Neural progenitor cell (in vitro differentiated cells): ENCODE data around the gene B4GALNT3. TPM values are rescaled to one million over a fixed set of nuclear protein-coding genes. Genes with fewer than 3 reads are reported as not detected.
"Not testable (repeated sequence)": the region's sequence is repeated elsewhere in the genome, so short reads cannot be mapped to it uniquely, and the experiment has no call there.

Source experiments
- DNase-seq: peaks from one replicate; pipeline ENCODE4 v3.0.0-alpha.2; 2016; ENCODE audit warnings: low spot score
- H2AFZ ChIP-seq: fragments of 200-600 bp; sonication (generic); replicated peaks from 2 replicates; pipeline ENCODE4 v1.6.1; 2016; ENCODE audit warnings: antibody characterized with exemption
- H3F3A ChIP-seq: fragments of 200-600 bp; sonication (generic); 2 replicates; pipeline ENCODE4 v1.6.1; 2016; ENCODE audit warnings: antibody characterized with exemption, low read depth
- H3K27ac ChIP-seq: fragments of 200-600 bp; sonication (generic); 2 replicates; pipeline ENCODE4 v1.5.1; 2016; ENCODE audit warnings: mild to moderate bottlenecking
- H3K27me3 ChIP-seq: fragments of 200-600 bp; sonication (generic); 2 replicates; pipeline ENCODE4 v1.6.1; 2016; ENCODE audit warnings: mild to moderate bottlenecking, moderate library complexity
- H3K36me3 ChIP-seq: fragments of 200-600 bp; sonication (generic); 2 replicates; pipeline ENCODE4 v1.5.1; 2016
- H3K4me1 ChIP-seq: fragments of 200-600 bp; sonication (generic); 2 replicates; pipeline ENCODE4 v1.6.1; 2016; ENCODE audit warnings: mixed run types
- H3K4me2 ChIP-seq: fragments of 200-600 bp; sonication (generic); 2 replicates; pipeline ENCODE4 v1.6.1; 2016
- H3K4me3 ChIP-seq: fragments of 200-600 bp; sonication (generic); 2 replicates; pipeline ENCODE4 v1.5.1; 2016
- H3K79me2 ChIP-seq: fragments of 200-600 bp; sonication (generic); 2 replicates; pipeline ENCODE4 v1.6.1; 2016; ENCODE audit warnings: low read depth
- H3K9ac ChIP-seq: fragments of 200-600 bp; sonication (generic); 2 replicates; pipeline ENCODE4 v1.6.1; 2016
- H3K9me3 ChIP-seq: fragments of 200-600 bp; sonication (generic); 2 replicates; pipeline ENCODE4 v1.5.1; 2016; ENCODE audit warnings: low read depth
- H4K20me1 ChIP-seq: fragments of 200-600 bp; sonication (generic); 2 replicates; pipeline ENCODE4 v1.6.1; 2016; ENCODE audit warnings: low read depth
- H3K27ac Mint-ChIP-seq: 3 replicates; pipeline ENCODE4 v1.8.0; 2021; ENCODE audit warnings: mixed read lengths
- H3K27me3 Mint-ChIP-seq: 2 replicates; pipeline ENCODE4 v1.8.0; 2022; ENCODE audit warnings: low read depth, mild to moderate bottlenecking, inconsistent platforms, moderate library complexity, mixed read lengths; ENCODE audit not compliant: insufficient read depth
- H3K36me3 Mint-ChIP-seq: 3 replicates; pipeline ENCODE4 v1.8.0; 2021; ENCODE audit warnings: mixed read lengths
- H3K4me1 Mint-ChIP-seq: 3 replicates; pipeline ENCODE4 v1.8.0; 2021; ENCODE audit warnings: mixed read lengths
- H3K4me3 Mint-ChIP-seq: 3 replicates; pipeline ENCODE4 v1.8.0; 2021; ENCODE audit warnings: mild to moderate bottlenecking, moderate library complexity, mixed read lengths
- H3K9me3 Mint-ChIP-seq: 3 replicates; pipeline ENCODE4 v1.8.0; 2020; ENCODE audit warnings: mixed read lengths
- CTCF ChIP-seq: fragments of 200-600 bp; sonication (generic); IDR thresholded peaks from 2 replicates; pipeline ENCODE4 v1.5.1; 2017; ENCODE audit warnings: antibody characterized with exemption, mild to moderate bottlenecking
- EZH2 ChIP-seq: fragments of 200-600 bp; sonication (generic); IDR thresholded peaks from 2 replicates; pipeline ENCODE4 v1.6.1; 2017; ENCODE audit warnings: antibody characterized with exemption, mild to moderate bottlenecking, moderate library complexity
- EZH2phosphoT487 ChIP-seq: fragments of 200-600 bp; sonication (generic); IDR thresholded peaks from 2 replicates; pipeline ENCODE4 v1.6.1; 2017; ENCODE audit warnings: antibody characterized with exemption
- total RNA-seq: library from RNA; depleted of rRNA; stranded (reverse); fragments of >200 nt; gene quantifications from 2 replicates; pipeline ENCODE4 v1.2.3, GENCODE V29; 2015; ENCODE audit warnings: low replicate concordance

Gene B4GALNT3
- total RNA-seq, 1 donor from 2014 or later: 29.0 TPM

DNA sequence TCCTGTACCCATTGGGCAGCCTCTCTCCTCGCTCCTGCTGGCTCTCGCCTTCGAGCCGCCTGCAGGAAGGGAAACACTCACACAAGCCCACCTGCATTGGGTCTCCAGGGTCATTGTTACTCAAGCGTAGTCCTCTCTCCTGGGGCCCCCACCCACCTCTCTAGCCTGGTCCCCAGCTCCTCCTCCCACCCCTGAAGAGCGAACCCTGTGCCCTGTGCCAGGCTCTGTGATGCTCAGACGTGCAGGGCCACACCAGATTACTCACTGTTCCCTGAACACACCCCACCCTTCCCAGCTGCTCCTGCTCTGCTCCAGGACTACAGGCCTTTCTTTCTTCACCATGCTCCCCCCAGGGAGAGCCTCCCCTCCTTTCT is 115.4 kb downstream of the B4GALNT3 start:
- Mint-ChIP-seq H3K9me3 (peaks cover 4% of the 10 kb centered on the region), H3K27ac (no peak overlapping the region), H3K36me3 (peaks cover 2% of the 10 kb centered on the region), H3K4me3 (no peak overlapping the region), H3K27me3 (peaks cover 19% of the 10 kb centered on the region), H3K4me1 (peaks cover 39% of the 10 kb centered on the region)
- Histone ChIP-seq H3K27ac (no peak overlapping the region), H3K4me3 (no peak overlapping the region), H3K4me1 (peaks cover 51% of the 10 kb centered on the region), H3K9me3 (no peaks in the 10 kb centered on the region), H3K36me3 (no peaks in the 10 kb centered on the region), H2AFZ (no peak overlapping the region), H3K9ac (no peak overlapping the region), H3F3A (peaks cover 54% of the 10 kb centered on the region), H3K79me2 (no peaks in the 10 kb centered on the region), H3K27me3 (peaks cover 12% of the 10 kb centered on the region), H3K4me2 (no peak overlapping the region), H4K20me1 (no peaks in the 10 kb centered on the region)
- DNase-seq: no peak
- no peak for TF ChIP-seq EZH2
- TF ChIP-seq CTCF: no peak
- TF ChIP-seq EZH2phosphoT487: no peak

DNA sequence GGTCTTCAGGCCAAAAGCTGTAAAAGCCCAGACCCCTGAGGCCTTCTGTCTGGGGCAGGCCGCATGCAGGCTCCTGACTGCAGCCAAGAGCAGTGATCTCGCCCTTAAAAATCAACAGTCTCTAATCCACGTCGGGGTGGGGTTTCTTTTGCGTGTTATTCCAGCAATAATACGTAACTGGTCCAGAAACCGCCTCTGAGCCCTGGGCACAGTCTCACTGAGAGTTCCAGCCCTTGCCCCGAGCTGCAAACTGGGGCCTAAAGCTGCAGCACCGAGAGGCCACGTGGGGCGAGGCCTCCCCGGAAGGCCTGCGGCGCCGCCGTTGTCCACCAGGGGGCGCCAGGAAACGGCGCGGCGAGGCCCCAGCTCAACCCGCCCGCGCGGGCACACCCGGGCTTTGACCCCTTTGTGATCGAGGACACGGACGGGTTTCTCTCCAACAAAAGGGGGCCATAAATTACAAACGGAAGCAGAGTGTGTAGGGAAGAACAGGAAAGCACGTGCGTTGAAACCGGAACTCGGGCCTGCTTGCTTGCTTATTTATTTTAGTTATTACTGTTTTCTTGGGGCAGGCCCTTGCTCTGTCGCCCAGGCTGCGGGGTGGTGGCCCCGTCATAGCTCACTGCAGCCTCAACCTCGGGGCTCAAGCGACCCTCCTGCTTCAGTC is 116.3 kb downstream of the B4GALNT3 start:
- Histone ChIP-seq H3K27me3 (peaks cover 12% of the 10 kb centered on the region), H3K9ac (no peak overlapping the region), H2AFZ (peak overlapping the region; percentile 86), H3K4me3 (no peak overlapping the region), H3K9me3 (no peaks in the 10 kb centered on the region), H3K4me1 (peaks cover 45% of the 10 kb centered on the region), H3K36me3 (no peaks in the 10 kb centered on the region), H3K27ac (no peak overlapping the region), H3K4me2 (no peak overlapping the region), H4K20me1 (no peaks in the 10 kb centered on the region), H3F3A (peaks cover 55% of the 10 kb centered on the region), H3K79me2 (no peaks in the 10 kb centered on the region)
- Mint-ChIP-seq H3K27ac (no peak overlapping the region), H3K9me3 (peaks cover 4% of the 10 kb centered on the region), H3K4me3 (no peak overlapping the region), H3K36me3 (peaks cover 2% of the 10 kb centered on the region), H3K27me3 (peaks cover 22% of the 10 kb centered on the region), H3K4me1 (peaks cover 41% of the 10 kb centered on the region)
- peak; percentile 83 for DNase-seq
- no peak for TF ChIP-seq EZH2phosphoT487
- peak; percentile 97 for TF ChIP-seq CTCF

DNA sequence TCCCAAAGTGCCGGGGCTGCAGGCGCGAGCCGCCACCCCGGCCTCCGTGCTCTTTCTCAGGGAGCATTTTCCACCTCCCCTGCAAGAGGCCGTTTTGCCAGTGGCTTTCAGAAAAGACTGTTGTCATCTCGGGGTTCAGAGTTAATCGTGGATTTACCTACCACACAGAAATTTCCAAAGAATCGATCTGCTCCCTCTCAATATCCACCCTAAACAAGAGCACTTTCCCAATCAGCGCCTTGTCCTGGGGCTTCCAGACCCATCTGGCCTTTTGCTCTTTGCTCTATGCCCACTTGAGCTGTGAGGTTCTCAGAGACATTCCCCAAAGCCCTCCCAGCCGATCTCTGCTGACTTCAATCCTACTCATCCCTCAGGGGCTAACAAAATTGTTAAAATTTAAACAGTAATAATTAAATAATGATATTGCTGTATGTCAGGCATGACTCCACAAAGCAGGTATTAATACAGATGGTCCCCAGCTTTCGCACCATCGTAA is 116.9 kb downstream of the B4GALNT3 start:
- no peak overlapping the region for H3K4me3 ChIP-seq
- no peak for TF ChIP-seq CTCF
- TF ChIP-seq EZH2phosphoT487: no peak
- no peak for TF ChIP-seq EZH2

DNA sequence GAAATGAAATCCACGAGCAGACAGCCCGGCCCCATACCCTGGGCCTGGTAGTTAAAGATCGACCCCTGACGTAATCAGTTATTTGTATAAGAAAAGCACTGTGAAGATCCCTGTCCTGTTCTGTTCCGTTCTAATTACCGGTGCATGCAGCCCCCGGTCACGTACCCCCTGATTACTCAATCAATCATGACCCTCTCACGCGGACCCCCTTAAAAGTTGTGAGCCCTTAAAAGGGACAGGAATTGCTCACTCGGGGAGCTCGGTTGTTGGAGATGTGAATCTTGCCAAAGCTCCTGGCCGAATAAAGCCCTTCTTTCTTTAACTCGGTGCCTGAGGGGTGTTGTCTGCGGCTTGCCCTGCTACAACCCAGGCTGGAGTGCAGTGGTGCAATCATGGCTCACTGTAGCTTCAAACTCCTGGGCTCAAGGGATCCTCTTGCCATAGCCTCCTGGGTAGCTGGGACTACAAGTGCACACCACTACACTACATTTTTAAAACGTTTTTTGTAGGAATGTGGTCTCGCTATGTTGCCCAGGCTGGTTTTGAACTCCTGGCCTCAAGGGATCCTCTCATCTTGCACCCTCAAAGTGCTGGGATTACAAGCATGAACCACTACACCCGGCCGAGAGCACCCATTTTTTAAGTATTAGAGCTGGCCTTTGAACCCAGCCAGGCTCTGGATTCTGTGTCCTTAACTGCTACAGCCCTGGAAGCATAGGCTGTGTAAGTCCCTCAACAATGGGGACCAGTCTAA is 118.4 kb downstream of the B4GALNT3 start:
- H3K9ac ChIP-seq, H3K4me3 ChIP-seq, DNase-seq, H3K79me2 ChIP-seq, H3K9me3 ChIP-seq, H3K36me3 ChIP-seq, H3K36me3 Mint-ChIP-seq, H3K27ac Mint-ChIP-seq, H4K20me1 ChIP-seq, H3K27ac ChIP-seq, H3K4me3 Mint-ChIP-seq, H3K9me3 Mint-ChIP-seq: not testable (repeated sequence)
- peaks cover 42% of the 10 kb centered on the region for H3K4me1 Mint-ChIP-seq
- Histone ChIP-seq H3K4me2 (peak overlapping the region; percentile 63), H3K4me1 (peaks cover 39% of the 10 kb centered on the region), H2AFZ (peak overlapping the region; percentile 7), H3F3A (peaks cover 46% of the 10 kb centered on the region), H3K27me3 (peaks cover 12% of the 10 kb centered on the region)
- H3K27me3 Mint-ChIP-seq: peaks cover 21% of the 10 kb centered on the region

More for the DNA sequence above, 116.9 kb downstream of the B4GALNT3 start:
- H3K4me1 Mint-ChIP-seq: peaks cover 38% of the 10 kb centered on the region
- H3K79me2 ChIP-seq: no peaks in the 10 kb centered on the region
- H3K9me3 Mint-ChIP-seq: peaks cover 4% of the 10 kb centered on the region
- H3K27ac ChIP-seq: no peak overlapping the region
- H3K36me3 Mint-ChIP-seq: peaks cover 2% of the 10 kb centered on the region
- no peak for DNase-seq
- H3K4me1 ChIP-seq: peaks cover 43% of the 10 kb centered on the region
- H4K20me1 ChIP-seq: no peaks in the 10 kb centered on the region
- H3K4me2 ChIP-seq: no peak overlapping the region
- peaks cover 54% of the 10 kb centered on the region for H3F3A ChIP-seq
- H3K27me3 ChIP-seq: peaks cover 12% of the 10 kb centered on the region
- no peaks in the 10 kb centered on the region for H3K9me3 ChIP-seq
- no peaks in the 10 kb centered on the region for H3K36me3 ChIP-seq
- no peak overlapping the region for H3K4me3 Mint-ChIP-seq
- H3K9ac ChIP-seq: no peak overlapping the region
- peak overlapping the region; percentile 94 for H3K27ac Mint-ChIP-seq
- peaks cover 23% of the 10 kb centered on the region for H3K27me3 Mint-ChIP-seq
- H2AFZ ChIP-seq: peak overlapping the region; percentile 86
